D721Med (cell line): ENCODE results near the gene RUNX2.

ENCODE experiments used
- DNase-seq: peaks from one replicate; pipeline ENCODE4 v3.0.0; 2011; ENCODE audit warnings: low spot score; ENCODE audit not compliant: insufficient read length
- FAIRE-seq: peaks from 2 replicates; lab custom pipeline; 2011; peaks lifted over from hg19 to GRCh38; lab: Jason Lieb, UNC
- CTCF ChIP-seq: IDR thresholded peaks from 2 replicates; pipeline ENCODE4 v1.5.1; 2012; ENCODE audit warnings: mild to moderate bottlenecking, control low read depth; ENCODE audit not compliant: insufficient read depth; ENCODE audit errors: missing control alignments

The RUNX2 gene

GRCh38 chr6:45696738-45697137, 368.6 kb downstream of the RUNX2 start:
- FAIRE-seq, result no peak
- TF ChIP-seq CTCF, result no peak

GRCh38 chr6:45697605-45698004, 369.5 kb downstream of the RUNX2 start:
- TF ChIP-seq CTCF, result no peak
- no peak for FAIRE-seq
- no peak for DNase-seq

More at GRCh38 chr6:45696738-45697137, 368.6 kb downstream of the RUNX2 start:
- DNase-seq, result no peak

GRCh38 chr6:45698046-45698445, 369.9 kb downstream of the RUNX2 start:
- TF ChIP-seq CTCF, result no peak
- DNase-seq (no peak), FAIRE-seq (no peak)

- DNase-seq, result no peak
- no peak for FAIRE-seq
- TF ChIP-seq CTCF, result no peak
These were observed 371.5 kb downstream of the RUNX2 start for GRCh38 chr6:45699663-45700062.

- TF ChIP-seq CTCF, result no peak
- no peak for DNase-seq
- FAIRE-seq, result no peak
These were observed 375.0 kb downstream of the RUNX2 start for GRCh38 chr6:45702849-45703739.

GRCh38 chr6:45704056-45704800, 376.1 kb downstream of the RUNX2 start:
- FAIRE-seq, result no peak
- DNase-seq, result no peak
- no peak for TF ChIP-seq CTCF
